Uterus (tissue), 2 donors: ENCODE data around the gene DAB2.

Experiments used
- POLR2A ChIP-seq, 2 donors: fragments of 450-650 bp; IDR thresholded peaks; one replicate each; pipeline ENCODE4 v1.6.1; 2016; ENCODE audit warnings: antibody characterized with exemption in 2 of 2, mild to moderate bottlenecking in 1 of 2, moderate library complexity in 1 of 2
- TF ChIP-seq, protein P1 (sequence below), 4 experiments: fragments of 200-600 bp in 2 of 4; fragments of 450-650 bp in 2 of 4; sonication (generic) in 2 of 4; IDR thresholded peaks; one replicate each; pipeline ENCODE4 v1.5.1; 2016 to 2019; ENCODE audit warnings: antibody characterized with exemption in 4 of 4, mild to moderate bottlenecking in 2 of 4, moderate library complexity in 1 of 4

DNA sequence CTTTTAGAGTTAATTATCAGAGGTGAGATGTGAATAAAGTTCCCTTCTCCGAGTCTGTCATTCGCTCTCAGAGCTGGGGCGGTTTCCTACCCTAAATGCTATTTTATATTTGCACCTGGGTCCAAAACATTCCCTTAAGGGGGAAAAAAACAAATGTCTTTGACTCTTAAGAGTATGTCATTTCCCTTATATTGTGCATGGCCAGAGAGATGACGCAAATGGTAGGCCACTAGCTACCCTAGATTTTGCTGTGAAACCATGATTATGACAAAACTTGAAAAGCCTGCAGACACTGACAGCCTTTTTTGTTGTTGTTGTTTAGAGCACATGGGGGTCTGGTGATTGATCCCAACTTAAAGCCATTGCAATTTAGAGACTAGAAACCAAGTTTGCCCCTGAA lies 12.8 kb downstream of the DAB2 start:
- TF ChIP-seq, protein P1, sequence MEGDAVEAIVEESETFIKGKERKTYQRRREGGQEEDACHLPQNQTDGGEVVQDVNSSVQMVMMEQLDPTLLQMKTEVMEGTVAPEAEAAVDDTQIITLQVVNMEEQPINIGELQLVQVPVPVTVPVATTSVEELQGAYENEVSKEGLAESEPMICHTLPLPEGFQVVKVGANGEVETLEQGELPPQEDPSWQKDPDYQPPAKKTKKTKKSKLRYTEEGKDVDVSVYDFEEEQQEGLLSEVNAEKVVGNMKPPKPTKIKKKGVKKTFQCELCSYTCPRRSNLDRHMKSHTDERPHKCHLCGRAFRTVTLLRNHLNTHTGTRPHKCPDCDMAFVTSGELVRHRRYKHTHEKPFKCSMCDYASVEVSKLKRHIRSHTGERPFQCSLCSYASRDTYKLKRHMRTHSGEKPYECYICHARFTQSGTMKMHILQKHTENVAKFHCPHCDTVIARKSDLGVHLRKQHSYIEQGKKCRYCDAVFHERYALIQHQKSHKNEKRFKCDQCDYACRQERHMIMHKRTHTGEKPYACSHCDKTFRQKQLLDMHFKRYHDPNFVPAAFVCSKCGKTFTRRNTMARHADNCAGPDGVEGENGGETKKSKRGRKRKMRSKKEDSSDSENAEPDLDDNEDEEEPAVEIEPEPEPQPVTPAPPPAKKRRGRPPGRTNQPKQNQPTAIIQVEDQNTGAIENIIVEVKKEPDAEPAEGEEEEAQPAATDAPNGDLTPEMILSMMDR (IDR thresholded peaks at IDR 0.05) = no peak
- no peak for TF ChIP-seq POLR2A (IDR thresholded peaks at IDR 0.05)
